ENCODE results near the gene GCSAML.
"Not testable (repeated sequence)": the region's sequence is repeated elsewhere in the genome, so short reads cannot be mapped to it uniquely, and the experiment has no call there.

The GCSAML gene

DNA sequence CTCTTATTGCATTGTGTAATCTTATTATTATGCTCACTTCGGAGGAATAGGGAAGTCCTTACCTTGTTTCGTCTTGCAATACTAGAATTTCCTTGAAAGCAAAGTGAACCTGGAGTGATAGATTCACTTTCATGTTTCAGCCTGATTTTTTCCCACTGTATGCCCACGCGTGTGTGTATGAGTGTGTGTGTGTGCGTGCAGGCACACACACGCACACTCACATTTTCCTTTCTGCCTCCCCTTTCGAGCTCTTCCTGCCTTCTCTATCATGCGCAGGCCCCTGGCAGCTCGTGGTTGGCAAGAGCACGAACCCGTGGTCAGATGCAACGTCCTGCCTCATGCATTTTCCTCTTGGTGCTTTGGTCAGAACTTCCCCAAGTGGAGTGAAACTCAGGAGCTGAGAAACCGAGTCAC is at the start of gene GCSAML:
Gene GCSAML, plus strand, starts transcription at position 366 of the 414 bp plus-strand sequence. CDS start 58 bp downstream, outside the sequence.
- H3K4me1 ChIP-seq (ENCODE audit: control insufficient read depth, insufficient read depth, low read length, unreplicated experiment) = no peaks in the 10 kb centered on the region
- H3K4me3 ChIP-seq (ENCODE audit: low read depth, low read length) = no peak within 1 kb of the TSS
- H3K79me2 ChIP-seq (ENCODE audit: control insufficient read depth, insufficient read depth, low read length, unreplicated experiment) = no peaks in the 10 kb centered on the region
- H2AFZ ChIP-seq (ENCODE audit: low read length, unreplicated experiment) = no peak within 1 kb of the TSS
- no peaks in the 10 kb centered on the region for H3K36me3 ChIP-seq (ENCODE audit: insufficient read depth, low read length)
- H3K27me3 ChIP-seq (ENCODE audit: insufficient read depth, low read length) = no peaks in the 10 kb centered on the region
- H3K27ac ChIP-seq (ENCODE audit: low read depth, low read length) = no peak within 1 kb of the TSS

DNA sequence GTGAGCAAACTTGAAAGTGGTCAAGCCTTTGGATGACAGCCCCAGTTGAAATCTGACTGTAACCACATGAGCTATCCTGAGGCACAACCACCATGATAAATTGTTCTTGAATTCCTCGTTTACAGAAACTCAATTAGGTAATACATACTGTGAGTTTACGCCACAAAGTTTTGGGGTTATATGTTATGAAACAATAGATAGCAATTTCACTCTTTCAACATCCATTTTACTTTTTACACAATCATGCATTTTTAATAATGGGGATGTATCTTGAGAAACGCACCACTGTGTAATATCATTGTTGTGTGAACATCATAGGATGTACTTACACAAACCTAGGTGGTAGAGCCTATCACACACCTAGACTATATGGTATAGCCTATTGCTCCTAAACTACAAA is 48.1 kb upstream of the GCSAML start:
- H3K36me3 ChIP-seq (ENCODE audit: insufficient read depth, low read length) = no peaks in the 10 kb centered on the region
- H2AFZ ChIP-seq (ENCODE audit: low read length, unreplicated experiment) = no peak overlapping the region
- no peaks in the 10 kb centered on the region for H3K79me2 ChIP-seq (ENCODE audit: control insufficient read depth, insufficient read depth, low read length, unreplicated experiment)
- H3K4me1 ChIP-seq (ENCODE audit: control insufficient read depth, insufficient read depth, low read length, unreplicated experiment) = no peaks in the 10 kb centered on the region
- H3K27me3 ChIP-seq (ENCODE audit: insufficient read depth, low read length) = no peaks in the 10 kb centered on the region
- H3K4me3 ChIP-seq (ENCODE audit: low read depth, low read length) = no peak overlapping the region
- no peak overlapping the region for H3K27ac ChIP-seq (ENCODE audit: low read depth, low read length)

DNA sequence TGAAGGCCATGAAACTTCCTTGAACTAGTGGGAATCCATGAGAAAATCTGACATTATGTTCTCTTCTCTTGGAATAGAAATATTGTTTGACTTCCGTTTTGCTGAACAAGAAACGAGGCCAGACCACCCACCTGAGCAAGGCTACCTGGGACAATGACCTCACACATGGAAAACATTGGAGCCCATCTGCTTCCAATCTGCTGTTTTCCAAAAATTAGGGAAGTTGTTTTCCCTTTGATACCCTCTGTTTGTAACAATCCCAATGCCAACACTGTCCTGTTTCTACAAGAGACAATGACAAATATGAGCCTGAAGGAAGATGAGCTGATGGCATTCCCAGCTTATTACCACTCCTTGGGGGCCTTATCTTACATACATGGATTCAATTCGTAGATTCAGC is 42.1 kb upstream of the GCSAML start:
- H3K4me1 ChIP-seq (ENCODE audit: control insufficient read depth, insufficient read depth, low read length, unreplicated experiment) = no peaks in the 10 kb centered on the region
- no peak overlapping the region for H3K4me3 ChIP-seq (ENCODE audit: low read depth, low read length)
- H3K79me2 ChIP-seq (ENCODE audit: control insufficient read depth, insufficient read depth, low read length, unreplicated experiment) = no peaks in the 10 kb centered on the region
- H3K27ac ChIP-seq (ENCODE audit: low read depth, low read length) = no peak overlapping the region
- no peak overlapping the region for H2AFZ ChIP-seq (ENCODE audit: low read length, unreplicated experiment)
- H3K36me3 ChIP-seq (ENCODE audit: insufficient read depth, low read length) = no peaks in the 10 kb centered on the region
- no peaks in the 10 kb centered on the region for H3K27me3 ChIP-seq (ENCODE audit: insufficient read depth, low read length)

DNA sequence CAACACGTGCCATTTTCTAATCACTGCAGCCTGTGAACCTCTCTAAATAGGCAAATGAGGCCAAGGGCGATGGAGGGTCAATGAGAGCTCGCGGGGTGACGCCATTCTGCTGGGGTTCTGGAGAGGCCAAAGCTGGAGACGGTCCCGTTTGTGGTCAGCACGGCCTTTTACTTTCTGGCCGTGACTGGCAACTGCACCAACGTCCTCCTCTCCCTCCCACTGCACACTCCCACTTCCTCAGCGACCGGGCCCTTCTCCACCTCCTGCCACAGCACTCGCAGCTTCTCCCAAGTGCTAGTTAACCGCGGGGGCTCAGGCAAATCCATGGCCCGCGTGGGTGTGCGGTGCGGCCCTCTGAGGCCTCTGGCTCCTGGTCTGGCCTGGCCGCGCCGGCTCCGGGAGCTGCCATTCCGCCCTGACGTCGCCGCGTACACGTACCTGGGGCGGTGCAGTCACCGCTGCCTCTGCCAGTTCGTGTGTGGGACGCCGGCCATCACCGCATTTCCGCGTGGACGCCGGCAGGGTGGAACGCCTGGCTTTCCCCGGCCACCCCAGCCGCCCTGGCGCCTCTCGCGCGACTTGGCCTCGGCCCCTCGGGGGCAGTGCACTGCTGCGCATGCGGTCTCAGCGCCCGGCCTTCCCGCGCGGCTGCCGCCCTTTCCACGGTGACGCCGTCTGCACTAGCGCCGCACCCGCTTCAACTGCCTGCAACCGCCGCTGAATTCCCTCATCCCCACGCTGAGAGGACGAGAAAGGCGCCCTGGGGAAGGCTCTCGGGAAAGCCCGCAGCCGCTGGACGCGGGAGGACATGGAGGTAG is 30.9 kb upstream of the GCSAML start:
- Histone ChIP-seq H3K4me3 (ENCODE audit: low read depth, low read length) (no peak overlapping the region), H3K4me1 (ENCODE audit: control insufficient read depth, insufficient read depth, low read length, unreplicated experiment) (no peaks in the 10 kb centered on the region), H3K27me3 (ENCODE audit: insufficient read depth, low read length) (no peaks in the 10 kb centered on the region), H3K27ac (ENCODE audit: low read depth, low read length) (no peak overlapping the region), H2AFZ (ENCODE audit: low read length, unreplicated experiment) (no peak overlapping the region), H3K36me3 (ENCODE audit: insufficient read depth, low read length) (no peaks in the 10 kb centered on the region), H3K79me2 (ENCODE audit: control insufficient read depth, insufficient read depth, low read length, unreplicated experiment) (no peaks in the 10 kb centered on the region)

DNA sequence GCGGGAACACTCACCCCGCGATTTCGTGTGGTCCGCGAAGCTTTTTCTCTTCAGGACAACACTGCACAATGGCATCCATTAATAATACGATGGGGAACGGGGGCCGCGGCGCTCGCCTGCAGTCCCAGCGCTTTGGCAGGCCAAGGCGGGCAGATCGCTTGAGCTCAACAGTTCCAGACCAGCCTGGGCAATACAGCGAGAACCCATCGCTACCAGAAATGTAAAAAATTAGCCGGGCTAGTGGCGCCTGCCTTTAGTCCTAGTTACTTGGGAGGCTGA is 30.4 kb upstream of the GCSAML start:
- Histone ChIP-seq H3K4me3 (ENCODE audit: low read depth, low read length) (no peak overlapping the region), H3K79me2 (ENCODE audit: control insufficient read depth, insufficient read depth, low read length, unreplicated experiment) (no peaks in the 10 kb centered on the region), H3K27me3 (ENCODE audit: insufficient read depth, low read length) (no peaks in the 10 kb centered on the region), H3K27ac (ENCODE audit: low read depth, low read length) (no peak overlapping the region), H3K36me3 (ENCODE audit: insufficient read depth, low read length) (no peaks in the 10 kb centered on the region), H2AFZ (ENCODE audit: low read length, unreplicated experiment) (no peak overlapping the region), H3K4me1 (ENCODE audit: control insufficient read depth, insufficient read depth, low read length, unreplicated experiment) (no peaks in the 10 kb centered on the region)

DNA sequence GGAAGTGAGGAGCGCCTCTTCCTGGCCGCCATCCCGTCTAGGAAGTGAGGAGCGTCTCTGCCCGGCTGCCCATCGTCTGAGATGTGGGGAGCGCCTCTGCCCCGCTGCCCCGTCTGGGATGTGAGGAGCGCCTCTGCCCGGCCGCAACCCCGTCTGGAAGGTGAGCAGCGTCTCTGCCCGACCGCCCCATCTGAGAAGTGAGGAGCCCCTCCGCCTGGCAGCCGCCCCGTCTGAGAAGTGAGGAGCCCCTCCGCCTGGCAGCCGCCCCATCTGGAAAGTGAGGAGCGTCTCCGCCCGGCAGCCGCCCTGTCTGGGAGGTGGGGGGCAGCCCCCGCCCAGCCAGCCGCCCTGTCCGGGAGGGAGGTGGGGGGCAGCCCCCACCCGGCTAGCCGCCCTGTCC is 27.0 kb upstream of the GCSAML start:
- not testable (repeated sequence) for H3K36me3 ChIP-seq (ENCODE audit: insufficient read depth, low read length); H3K27ac ChIP-seq (ENCODE audit: low read depth, low read length); H3K27me3 ChIP-seq (ENCODE audit: insufficient read depth, low read length); H3K4me1 ChIP-seq (ENCODE audit: control insufficient read depth, insufficient read depth, low read length, unreplicated experiment); H3K4me3 ChIP-seq (ENCODE audit: low read depth, low read length); H3K79me2 ChIP-seq (ENCODE audit: control insufficient read depth, insufficient read depth, low read length, unreplicated experiment); H2AFZ ChIP-seq (ENCODE audit: low read length, unreplicated experiment)

DNA sequence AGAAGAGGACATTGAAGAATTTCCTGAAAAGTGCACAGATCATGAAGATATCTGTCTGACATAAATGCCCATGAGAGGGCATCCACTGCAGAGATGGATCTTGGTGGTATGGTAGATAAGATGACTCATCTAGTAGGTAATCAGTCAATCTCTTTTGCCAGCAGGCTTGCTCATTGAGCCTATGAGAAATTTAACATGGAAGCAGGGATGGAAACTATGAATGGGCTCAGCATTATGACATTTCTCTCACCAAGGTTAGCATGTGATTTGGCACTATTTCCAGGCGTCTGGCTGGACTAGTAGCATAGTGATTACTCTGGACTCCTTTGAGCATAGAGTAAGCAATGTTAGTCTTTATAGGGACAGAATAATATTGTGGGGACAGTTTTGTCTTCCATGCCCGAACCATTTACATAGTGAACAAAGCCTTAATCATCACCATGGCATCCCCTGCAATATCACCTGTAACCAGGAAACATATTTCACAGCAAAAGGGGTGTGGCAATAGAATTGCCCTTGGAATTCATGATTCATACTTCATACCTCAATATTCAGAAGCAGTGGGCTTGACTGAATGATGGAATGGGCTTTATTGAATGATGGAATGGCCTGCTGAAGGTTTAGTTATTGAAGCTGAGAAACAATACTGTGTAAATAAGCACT is 20.0 kb upstream of the GCSAML start:
- H3K4me1 ChIP-seq (ENCODE audit: control insufficient read depth, insufficient read depth, low read length, unreplicated experiment) = no peaks in the 10 kb centered on the region
- no peak overlapping the region for H3K27ac ChIP-seq (ENCODE audit: low read depth, low read length)
- H3K4me3 ChIP-seq (ENCODE audit: low read depth, low read length) = no peak overlapping the region
- H3K36me3 ChIP-seq (ENCODE audit: insufficient read depth, low read length) = no peaks in the 10 kb centered on the region
- H3K27me3 ChIP-seq (ENCODE audit: insufficient read depth, low read length) = no peaks in the 10 kb centered on the region
- no peak overlapping the region for H2AFZ ChIP-seq (ENCODE audit: low read length, unreplicated experiment)
- no peaks in the 10 kb centered on the region for H3K79me2 ChIP-seq (ENCODE audit: control insufficient read depth, insufficient read depth, low read length, unreplicated experiment)

DNA sequence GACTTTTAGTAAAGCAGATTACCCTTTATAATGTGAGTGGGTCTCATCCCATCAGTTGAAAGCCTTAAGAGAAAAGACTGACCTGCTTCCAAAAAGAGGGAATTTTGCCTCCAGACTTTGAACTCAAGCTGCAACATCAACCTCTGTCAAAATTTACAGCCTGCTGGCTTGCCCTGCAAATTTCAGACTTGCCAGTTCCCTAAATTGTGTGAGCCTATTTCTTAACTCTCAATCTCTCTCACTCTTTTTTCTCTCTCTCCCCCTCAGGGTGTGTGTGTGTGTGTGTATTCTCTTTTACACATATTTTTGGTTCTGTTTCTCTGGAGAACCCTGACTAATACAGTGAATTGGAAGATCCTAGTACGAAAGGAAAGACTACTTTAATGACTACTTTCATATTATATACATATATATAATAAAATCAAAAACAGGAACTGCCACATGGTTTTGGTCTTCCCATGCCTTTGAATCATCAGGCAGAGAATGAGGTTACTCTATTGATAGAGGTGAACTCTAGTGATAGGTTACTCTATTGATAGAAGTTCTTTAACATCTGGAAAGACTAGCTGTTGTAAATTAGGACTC is 19.1 kb upstream of the GCSAML start:
- H2AFZ ChIP-seq (ENCODE audit: low read length, unreplicated experiment) = no peak overlapping the region
- H3K27me3 ChIP-seq (ENCODE audit: insufficient read depth, low read length) = no peaks in the 10 kb centered on the region
- H3K4me3 ChIP-seq (ENCODE audit: low read depth, low read length) = no peak overlapping the region
- no peak overlapping the region for H3K27ac ChIP-seq (ENCODE audit: low read depth, low read length)
- H3K4me1 ChIP-seq (ENCODE audit: control insufficient read depth, insufficient read depth, low read length, unreplicated experiment) = no peaks in the 10 kb centered on the region
- no peaks in the 10 kb centered on the region for H3K36me3 ChIP-seq (ENCODE audit: insufficient read depth, low read length)
- H3K79me2 ChIP-seq (ENCODE audit: control insufficient read depth, insufficient read depth, low read length, unreplicated experiment) = no peaks in the 10 kb centered on the region

DNA sequence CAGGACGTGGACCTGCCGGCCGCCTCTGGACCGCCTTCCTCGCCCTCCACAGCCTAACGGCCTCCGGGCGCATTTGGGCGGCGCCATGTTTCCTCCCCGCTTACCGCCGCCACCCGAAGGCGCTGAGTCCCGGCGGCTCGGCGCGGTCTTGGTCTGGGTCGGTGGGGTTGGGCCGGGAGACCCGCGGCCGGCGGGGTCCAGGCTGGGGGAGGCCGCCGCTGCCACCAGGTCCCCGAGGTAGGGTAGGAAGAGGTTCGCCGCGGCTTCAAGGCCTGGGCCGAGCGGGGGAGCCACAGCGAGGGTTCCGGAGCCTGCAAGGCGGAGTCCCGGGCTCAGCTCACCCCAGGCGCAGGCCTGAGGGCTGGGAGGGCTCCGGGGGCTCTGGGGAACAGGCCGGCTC is 18.1 kb upstream of the GCSAML start:
- Histone ChIP-seq H2AFZ (ENCODE audit: low read length, unreplicated experiment) (no peak overlapping the region), H3K4me1 (ENCODE audit: control insufficient read depth, insufficient read depth, low read length, unreplicated experiment) (no peaks in the 10 kb centered on the region), H3K27ac (ENCODE audit: low read depth, low read length) (no peak overlapping the region), H3K36me3 (ENCODE audit: insufficient read depth, low read length) (no peaks in the 10 kb centered on the region), H3K79me2 (ENCODE audit: control insufficient read depth, insufficient read depth, low read length, unreplicated experiment) (no peaks in the 10 kb centered on the region), H3K4me3 (ENCODE audit: low read depth, low read length) (no peak overlapping the region), H3K27me3 (ENCODE audit: insufficient read depth, low read length) (no peaks in the 10 kb centered on the region)

DNA sequence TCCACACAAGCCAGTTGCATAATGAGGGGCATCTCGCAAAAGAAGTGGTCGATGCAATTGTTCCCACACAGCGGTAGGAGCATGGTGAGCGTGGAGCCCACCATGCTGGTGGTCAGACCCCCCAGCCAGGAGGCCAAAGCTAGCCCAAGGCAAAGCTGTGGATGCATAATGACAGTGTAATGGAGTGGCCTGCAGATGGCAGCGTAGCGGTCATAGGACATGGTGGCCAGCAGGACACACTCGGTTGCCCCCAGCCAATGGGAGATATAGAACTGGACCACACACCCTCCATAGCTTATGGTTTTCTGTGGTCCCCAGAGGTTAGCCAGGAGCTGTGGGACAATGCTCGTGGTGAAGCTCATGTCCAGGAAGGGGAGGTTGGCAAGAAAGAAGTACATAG is 17.0 kb upstream of the GCSAML start:
- H3K36me3 ChIP-seq (ENCODE audit: insufficient read depth, low read length) = no peaks in the 10 kb centered on the region
- H2AFZ ChIP-seq (ENCODE audit: low read length, unreplicated experiment) = no peak overlapping the region
- H3K27ac ChIP-seq (ENCODE audit: low read depth, low read length) = no peak overlapping the region
- H3K79me2 ChIP-seq (ENCODE audit: control insufficient read depth, insufficient read depth, low read length, unreplicated experiment) = no peaks in the 10 kb centered on the region
- H3K27me3 ChIP-seq (ENCODE audit: insufficient read depth, low read length) = no peaks in the 10 kb centered on the region
- no peak overlapping the region for H3K4me3 ChIP-seq (ENCODE audit: low read depth, low read length)
- no peaks in the 10 kb centered on the region for H3K4me1 ChIP-seq (ENCODE audit: control insufficient read depth, insufficient read depth, low read length, unreplicated experiment)

DNA sequence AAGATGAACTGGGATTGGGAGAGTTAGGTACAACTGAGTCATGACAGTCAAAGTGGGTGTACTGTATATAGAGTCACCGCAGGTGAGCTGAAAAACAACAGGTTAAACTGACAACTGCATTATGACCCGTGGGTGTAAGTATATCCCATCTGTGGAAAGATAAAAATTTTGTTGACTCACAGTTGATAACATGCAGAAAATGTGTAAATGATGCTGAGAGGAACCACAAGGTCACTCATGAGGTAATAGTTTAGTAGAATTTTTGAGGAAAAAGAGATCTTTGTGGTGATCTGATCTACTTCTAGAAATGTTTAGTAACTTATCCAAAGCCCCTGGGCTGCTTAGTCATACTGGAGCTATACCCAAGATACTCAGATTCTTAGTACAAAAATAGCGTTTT is 13.5 kb upstream of the GCSAML start:
- Histone ChIP-seq H3K4me3 (ENCODE audit: low read depth, low read length) (no peak overlapping the region), H3K27ac (ENCODE audit: low read depth, low read length) (no peak overlapping the region), H2AFZ (ENCODE audit: low read length, unreplicated experiment) (no peak overlapping the region), H3K27me3 (ENCODE audit: insufficient read depth, low read length) (no peaks in the 10 kb centered on the region), H3K4me1 (ENCODE audit: control insufficient read depth, insufficient read depth, low read length, unreplicated experiment) (no peaks in the 10 kb centered on the region), H3K79me2 (ENCODE audit: control insufficient read depth, insufficient read depth, low read length, unreplicated experiment) (no peaks in the 10 kb centered on the region), H3K36me3 (ENCODE audit: insufficient read depth, low read length) (no peaks in the 10 kb centered on the region)

Measured in ACC112 (cell line).